ENCODE results near the gene GLT1D1. TPM values are rescaled to one million over a fixed set of nuclear protein-coding genes. Genes with fewer than 3 reads are reported as not detected.

The GLT1D1 gene
- total and polyA plus RNA-seq, 2 donors (not counting 3 experiments of a cell fraction or from before 2014, with no cell fraction given): not detected

DNA sequence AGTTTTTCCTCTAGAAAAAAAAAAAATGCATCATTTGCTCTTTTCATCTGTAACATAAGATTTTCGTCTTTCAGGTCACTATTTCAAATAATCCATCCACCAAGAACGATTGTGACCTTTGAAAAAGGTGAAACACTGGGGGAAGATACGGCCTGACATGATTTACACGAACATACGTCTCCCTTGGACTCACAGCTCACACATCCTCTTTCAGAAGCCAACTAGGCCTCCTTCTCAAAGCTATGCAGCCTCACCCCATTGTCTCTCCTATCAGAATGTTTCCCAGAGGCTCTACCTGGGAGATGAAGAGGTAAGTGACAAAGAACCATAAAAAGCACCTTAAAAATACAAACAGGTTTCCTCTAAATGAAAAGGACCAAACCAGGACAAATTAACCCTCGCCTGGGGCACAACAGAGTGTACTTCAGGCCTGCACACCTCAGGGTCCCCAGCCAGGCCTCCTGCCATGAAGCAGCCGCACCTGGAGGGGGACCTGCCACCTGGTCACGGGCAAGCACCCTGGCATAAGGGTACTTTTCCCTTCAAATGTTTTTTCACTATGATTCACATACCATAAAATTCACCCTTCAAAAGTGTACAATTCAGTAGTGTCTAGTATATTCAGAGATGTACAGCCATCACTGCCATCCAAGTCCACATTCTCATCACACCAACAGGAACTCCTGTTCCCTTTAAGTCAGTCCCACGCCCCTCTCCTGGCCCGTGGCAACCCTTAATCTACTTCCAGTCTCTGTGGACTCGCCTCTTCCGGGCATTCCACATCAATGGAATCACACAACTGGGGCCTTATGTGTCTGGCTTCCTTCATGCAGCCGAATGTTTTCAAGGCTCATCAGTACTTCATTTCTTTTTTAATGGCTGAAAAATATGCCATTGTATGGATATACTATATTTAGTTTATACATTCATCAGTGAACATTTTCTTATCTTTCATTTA lies 34.9 kb upstream of the GLT1D1 start:
- POLR2A ChIA-PET: no interaction called here

More for the DNA sequence above, 34.9 kb upstream of the GLT1D1 start:
- H4K20me1 ChIP-seq (replicated peaks; ENCODE audit: control insufficient read depth, extremely low read depth, insufficient read depth, low read length): no peaks in the 10 kb centered on the region
- TF ChIP-seq MYC (IDR thresholded peaks at IDR 0.05; ENCODE audit: low read depth, low read length) (no peak), JUN (IDR thresholded peaks at IDR 0.05; ENCODE audit: borderline replicate concordance, insufficient read depth, insufficient read length, low read depth) (no peak), FOS (IDR thresholded peaks at IDR 0.05; ENCODE audit: borderline replicate concordance, insufficient read depth, low read length) (no peak), EZH2 (IDR thresholded peaks at IDR 0.05; ENCODE audit: borderline replicate concordance, low read depth, low read length, severe bottlenecking) (no peak)
- TF ChIP-seq, protein P1, sequence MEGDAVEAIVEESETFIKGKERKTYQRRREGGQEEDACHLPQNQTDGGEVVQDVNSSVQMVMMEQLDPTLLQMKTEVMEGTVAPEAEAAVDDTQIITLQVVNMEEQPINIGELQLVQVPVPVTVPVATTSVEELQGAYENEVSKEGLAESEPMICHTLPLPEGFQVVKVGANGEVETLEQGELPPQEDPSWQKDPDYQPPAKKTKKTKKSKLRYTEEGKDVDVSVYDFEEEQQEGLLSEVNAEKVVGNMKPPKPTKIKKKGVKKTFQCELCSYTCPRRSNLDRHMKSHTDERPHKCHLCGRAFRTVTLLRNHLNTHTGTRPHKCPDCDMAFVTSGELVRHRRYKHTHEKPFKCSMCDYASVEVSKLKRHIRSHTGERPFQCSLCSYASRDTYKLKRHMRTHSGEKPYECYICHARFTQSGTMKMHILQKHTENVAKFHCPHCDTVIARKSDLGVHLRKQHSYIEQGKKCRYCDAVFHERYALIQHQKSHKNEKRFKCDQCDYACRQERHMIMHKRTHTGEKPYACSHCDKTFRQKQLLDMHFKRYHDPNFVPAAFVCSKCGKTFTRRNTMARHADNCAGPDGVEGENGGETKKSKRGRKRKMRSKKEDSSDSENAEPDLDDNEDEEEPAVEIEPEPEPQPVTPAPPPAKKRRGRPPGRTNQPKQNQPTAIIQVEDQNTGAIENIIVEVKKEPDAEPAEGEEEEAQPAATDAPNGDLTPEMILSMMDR (IDR thresholded peaks at IDR 0.05; ENCODE audit: extremely low read depth in 1 of 2, insufficient read depth in 1 of 2, low read depth in 1 of 2, low read length in 2 of 2): no peak
- peaks cover 3% of the 10 kb centered on the region for H3K4me1 ChIP-seq (ENCODE audit: control insufficient read depth, extremely low read depth, insufficient read depth, low read length)
- H3K79me2 ChIP-seq (ENCODE audit: control insufficient read depth, insufficient read depth, low read length): peaks cover 94% of the 10 kb centered on the region
- FAIRE-seq: peak; percentile 26
- H3K9me1 ChIP-seq (replicated peaks; ENCODE audit: control insufficient read depth, extremely low read depth, insufficient read depth, low read length): no peaks in the 10 kb centered on the region
- CTCF ChIA-PET: interaction anchor here (1.1 kb wide), 1 partner anchor 20 kb away, joined by 4 read pairs; no protein-coding TSS in a partner anchor
- H3K9me3 ChIP-seq (replicated peaks; ENCODE audit: control insufficient read depth, insufficient read depth, low read length): no peaks in the 10 kb centered on the region
- H3K27me3 ChIP-seq (ENCODE audit: control insufficient read depth in 2 of 2, insufficient read depth in 2 of 2, low read length in 2 of 2): no peaks in the 10 kb centered on the region
- H3K4me3 ChIP-seq (replicated peaks in 1 of 3; ENCODE audit: insufficient read depth in 1 of 3, low read depth in 1 of 3, low read length in 3 of 3): no peak overlapping the region
- intact Hi-C loops (cut with micrococcal nuclease): loop anchor here (1.0 kb wide), 1 partner anchor 17 kb away; no protein-coding TSS in a partner anchor
- peaks cover 0 to 12% of the 10 kb centered on the region in 2 experiments for H3K36me3 ChIP-seq (ENCODE audit: control insufficient read depth in 2 of 2, extremely low read depth in 1 of 2, insufficient read depth in 2 of 2, low read length in 2 of 2)
- no TSS peak for BruUV-seq (replicated peaks)
- H3K27ac ChIP-seq (ENCODE audit: insufficient read depth, low read depth, low read length): peak overlapping the region; percentile 8
- H3K4me2 ChIP-seq (ENCODE audit: insufficient read depth, low read length): no peak overlapping the region
- H3K9ac ChIP-seq (replicated peaks; ENCODE audit: extremely low read depth, insufficient read depth, low read length): no peak overlapping the region
- no peak overlapping the region for H2AFZ ChIP-seq (ENCODE audit: low read depth, low read length)
- dilution Hi-C loops (cut with MboI; ENCODE audit: extremely low pct_ligation_motif_present, low sequenced_read_pairs): no loop called here
- DNase-seq (ENCODE audit: low read depth, low spot score): no peak

Data from endothelial cell of umbilical vein (primary cell).